Measurements from ENCODE around the gene COPZ1.

- no peak for TF ChIP-seq CTCF (IDR thresholded peaks at IDR 0.05)
- no peak for TF ChIP-seq POLR2A (IDR thresholded peaks at IDR 0.05)
These were observed 46.6 kb downstream of the COPZ1 start for GRCh38 chr12:54371328-54372112.

All from breast epithelium (tissue), 3 donors.